NCI-H1092 (cell line): Measurements from ENCODE around the gene GLIPR1L1.
"Not testable (repeated sequence)": the region's sequence is repeated elsewhere in the genome, so short reads cannot be mapped to it uniquely, and the experiment has no call there.

ENCODE experiments used
- DNase-seq: peaks from one replicate; lab custom pipeline; 2025; lab: John Stamatoyannopoulos, UW

Gene GLIPR1L1

GRCh38 chr12:75334384-75335030, at the start of gene GLIPR1L1:
TSS of gene GLIPR1L1 (plus strand) at chr12:75334670. CDS start at chr12:75334729, 59 bp downstream.
- peak; percentile 2 for DNase-seq

GRCh38 chr12:75288860-75289259, 45.6 kb upstream of the GLIPR1L1 start:
- no peak for DNase-seq

DNA sequence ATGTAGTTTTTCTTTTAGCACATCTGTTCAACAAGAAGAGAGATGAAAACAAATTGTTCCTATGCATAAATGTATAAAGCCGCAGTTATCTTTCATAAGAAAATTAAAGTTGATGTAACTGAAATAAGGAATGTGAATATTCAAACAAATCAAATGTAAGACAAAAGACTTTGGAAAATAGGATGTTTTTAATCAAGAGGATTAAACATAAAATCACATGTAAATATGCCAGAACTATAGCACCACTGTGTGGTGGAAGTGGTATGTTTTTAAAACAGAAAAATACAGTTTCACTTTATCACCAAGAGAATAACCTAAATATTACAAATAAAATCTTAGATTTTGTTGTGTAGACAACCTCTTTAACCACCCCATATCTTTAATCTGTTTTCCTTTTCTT, 44.7 kb upstream of the GLIPR1L1 start:
- no peak for DNase-seq

DNA sequence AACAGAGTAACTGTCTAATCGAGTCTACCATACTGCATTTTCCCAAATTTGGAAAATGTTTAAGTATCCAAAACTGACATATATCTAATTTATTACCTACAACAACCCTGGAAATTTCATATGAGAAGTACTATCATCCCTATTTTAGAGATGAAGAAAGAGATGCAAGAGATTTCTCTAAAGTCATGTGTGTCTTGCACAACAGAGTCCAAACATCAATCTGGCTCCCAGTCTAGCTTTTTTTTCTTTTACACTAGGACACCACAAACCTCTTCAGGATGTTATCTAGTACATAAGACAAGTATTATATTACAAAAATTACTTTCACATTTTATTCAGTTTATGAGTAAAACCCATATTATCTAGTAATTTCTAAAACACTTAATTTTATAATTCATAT, 43.5 kb upstream of the GLIPR1L1 start:
- DNase-seq, result no peak

DNA sequence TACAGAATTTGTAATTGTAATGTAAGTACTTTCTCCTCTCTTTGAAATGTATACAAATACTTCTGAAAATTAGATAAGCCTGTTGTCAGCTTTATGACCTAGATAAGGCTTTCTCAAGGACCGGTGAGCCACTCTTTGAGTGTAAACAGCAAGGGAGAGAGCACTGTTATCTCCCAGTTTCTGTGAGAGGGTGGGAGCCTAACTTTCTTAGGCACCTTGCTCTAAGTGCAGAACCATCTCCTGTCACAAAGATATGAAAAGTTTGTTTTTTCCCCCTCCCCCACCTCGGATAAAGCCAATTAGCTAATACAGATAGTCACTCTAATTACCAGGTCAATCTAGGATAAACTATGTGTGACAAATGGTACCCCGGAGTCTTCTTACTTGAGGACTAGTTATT, 40.1 kb upstream of the GLIPR1L1 start:
- no peak for DNase-seq

GRCh38 chr12:75294797-75295196, 39.7 kb upstream of the GLIPR1L1 start:
- DNase-seq, result no peak

DNA sequence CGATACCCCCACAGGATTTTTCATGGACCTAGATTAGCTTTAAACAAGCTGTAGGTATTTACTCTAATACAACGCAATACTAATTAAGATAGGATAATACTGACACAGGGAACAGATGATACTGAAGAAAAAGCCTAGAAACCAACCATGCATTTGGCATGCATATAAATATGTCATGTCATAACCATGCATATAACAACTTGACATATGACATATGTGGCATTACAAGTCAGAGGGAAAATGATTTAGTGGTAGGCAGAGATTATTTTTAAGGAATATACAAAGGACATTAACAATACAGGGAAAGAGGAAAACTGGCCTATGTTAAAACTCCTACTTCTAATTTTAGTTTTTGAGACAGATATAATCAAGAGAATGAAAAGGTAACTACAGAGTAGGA, 32.2 kb upstream of the GLIPR1L1 start:
- DNase-seq, result no peak

DNA sequence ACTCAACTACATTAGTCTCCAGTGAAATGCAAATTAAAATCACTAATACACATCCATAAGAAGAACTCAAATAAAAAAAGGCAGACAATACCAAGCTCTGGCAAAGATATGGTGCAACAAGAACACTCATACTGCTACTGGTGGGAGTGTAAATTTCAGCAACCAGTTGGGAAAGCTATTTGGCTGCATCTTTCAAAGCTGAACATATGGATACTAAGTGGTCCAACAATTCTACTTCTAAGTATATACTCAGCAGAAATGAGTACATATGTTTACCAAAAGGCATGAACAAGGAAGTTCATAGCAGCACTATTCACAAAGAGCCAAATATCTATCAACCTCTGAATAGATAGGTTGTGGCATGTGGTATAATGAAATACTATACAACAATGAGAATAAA, 31.7 kb upstream of the GLIPR1L1 start:
- no peak for DNase-seq

- no peak for DNase-seq
These were observed 28.8 kb upstream of the GLIPR1L1 start for GRCh38 chr12:75305412-75306332.

DNA sequence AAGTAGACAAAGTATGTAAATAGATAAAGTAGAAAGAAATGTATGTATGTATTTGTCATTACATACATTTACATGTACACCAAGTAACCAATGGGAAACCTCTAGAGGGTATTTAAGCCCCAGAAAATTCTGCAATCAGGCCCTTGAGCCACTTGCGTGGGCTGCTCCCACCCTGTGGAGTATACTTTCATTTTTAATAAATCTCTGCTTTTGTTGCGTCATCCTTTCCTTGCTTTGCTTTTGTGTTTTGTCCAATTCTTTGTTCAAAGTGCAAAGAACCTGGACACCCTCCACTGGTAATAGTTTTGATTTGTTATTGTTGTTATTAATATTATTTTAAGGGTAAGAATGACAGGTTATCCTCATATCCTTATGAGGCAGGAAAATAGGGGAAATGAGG, 26.2 kb upstream of the GLIPR1L1 start:
- DNase-seq, result no peak

- no peak for DNase-seq
These were observed 23.1 kb upstream of the GLIPR1L1 start for GRCh38 chr12:75311369-75311768.

DNA sequence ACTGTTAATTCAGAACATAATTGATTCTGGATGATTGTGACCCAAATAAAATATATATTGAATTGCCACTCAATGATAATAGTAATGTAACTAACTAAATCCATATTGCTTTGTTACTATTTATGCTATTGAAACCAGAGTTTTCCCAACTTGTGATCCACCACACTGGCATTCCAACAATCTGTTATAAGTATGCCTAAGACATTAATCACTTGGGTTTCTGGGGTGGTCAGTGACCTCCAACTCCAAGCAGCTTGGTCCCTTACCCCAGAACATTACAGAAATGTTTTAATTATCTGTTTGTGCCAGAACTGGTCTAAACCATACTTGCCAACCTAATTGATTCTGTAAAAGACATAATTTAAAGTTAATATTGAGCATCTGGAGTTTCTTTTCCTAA, 19.0 kb upstream of the GLIPR1L1 start:
- no peak for DNase-seq

- no peak for DNase-seq
These were observed 16.7 kb upstream of the GLIPR1L1 start for GRCh38 chr12:75317784-75318183.

- no peak for DNase-seq
These were observed 12.0 kb upstream of the GLIPR1L1 start for GRCh38 chr12:75322464-75322863.

- DNase-seq, result no peak
These were observed 10.8 kb upstream of the GLIPR1L1 start for GRCh38 chr12:75323663-75324062.

DNA sequence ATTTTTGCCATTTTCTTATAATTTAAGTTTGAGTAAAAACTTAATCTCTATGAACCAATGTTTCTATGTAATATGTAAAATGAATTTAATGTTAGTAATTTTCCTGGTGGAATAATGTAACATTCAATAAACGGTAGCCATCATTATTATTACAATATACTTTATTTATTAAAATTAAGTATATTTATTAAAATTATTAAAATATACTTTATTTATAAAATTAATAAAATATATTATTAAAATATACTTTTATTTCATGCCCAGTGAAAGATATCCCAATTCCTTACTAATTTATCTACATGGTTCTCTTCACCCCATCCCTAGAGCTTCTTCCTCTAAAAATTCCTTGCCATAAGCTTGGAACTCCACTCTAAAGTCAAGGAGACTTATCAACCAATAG, 6.8 kb upstream of the GLIPR1L1 start:
- no peak for DNase-seq

- DNase-seq, result peak; percentile 44
These were observed 4.3 kb upstream of the GLIPR1L1 start, which contains the start of gene CAPS2 for GRCh38 chr12:75329918-75330826. TSS of gene CAPS2 (minus strand) at chr12:75330324. CDS start at chr12:75326498, 3,826 bp downstream.

GRCh38 chr12:75337905-75338304, 3.4 kb downstream of the GLIPR1L1 start:
- DNase-seq, result no peak

GRCh38 chr12:75341873-75342272, 7.4 kb downstream of the GLIPR1L1 start:
- DNase-seq, result no peak

DNA sequence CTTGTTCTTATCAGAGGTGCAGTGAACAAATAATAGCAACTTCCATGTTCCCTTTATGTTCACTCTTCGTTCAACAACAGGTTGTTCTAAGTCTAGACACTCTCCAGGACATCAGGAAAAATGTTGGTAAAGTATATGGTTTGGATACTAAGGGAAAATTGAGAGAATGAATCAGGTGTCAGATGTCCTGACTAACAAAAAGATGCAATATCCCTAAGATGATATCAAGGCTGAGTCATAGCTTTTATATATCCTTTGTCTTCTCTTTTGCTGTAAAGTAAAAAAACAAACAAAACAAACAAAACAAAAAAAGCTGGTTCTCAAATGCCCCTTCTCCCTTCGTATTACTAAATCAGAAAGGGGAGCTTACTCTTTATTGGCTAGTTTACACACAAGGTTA, 11.1 kb downstream of the GLIPR1L1 start:
- no peak for DNase-seq

- DNase-seq, result not testable (repeated sequence)
These were observed 11.7 kb downstream of the GLIPR1L1 start for GRCh38 chr12:75346215-75346614.

GRCh38 chr12:75349946-75350345, 15.5 kb downstream of the GLIPR1L1 start:
- DNase-seq, result no peak
